K562 (cell line): ENCODE results near the gene DPF1. TPM values are rescaled to one million over a fixed set of nuclear protein-coding genes. Genes with fewer than 3 reads are reported as not detected.

Experiments used
- ATAC-seq: fragments of 200-7000 bp; cut with Tn5 transposase; 3 replicates; pipeline ENCODE4 v1.9.1; 2020; ENCODE audit warnings: moderate library complexity
- BruUV-seq: library from RNA; stranded (reverse); fragments of 400-500 nt; replicated peaks from 2 replicates; lab custom pipeline; 2021; lab: Mats Ljungman, UMichigan
- CTCF ChIA-PET: fragments of 300-600 bp; formaldehyde crosslinking; extraction: SDS; loops from one replicate; lab custom pipeline; 2021; ENCODE audit warnings: low intra/inter-chr PET ratio; lab: Yijun Ruan, JAX
- POLR2A ChIA-PET: fragments of 300-600, 350-650 bp; sonication (Branson Sonifier 250); formaldehyde crosslinking; extraction: SDS; loops from one replicate; lab custom pipeline; 2021; ENCODE audit warnings: antibody characterized with exemption, inconsistent platforms; lab: Yijun Ruan, JAX
- DNase-seq, 4 experiments: peaks; one replicate each; pipeline versions ENCODE4 v3.0.0 to v3.0.0-alpha.2; 2011 to 2018; ENCODE audit warnings: low spot score in 3 of 4, mixed read lengths in 3 of 4; ENCODE audit errors: extremely low read depth in 1 of 4
- FAIRE-seq: peaks from 2 replicates; lab custom pipeline; 2011; peaks lifted over from hg19 to GRCh38; lab: Jason Lieb, UNC
- H2AFZ ChIP-seq: 2 replicates; pipeline ENCODE4 v1.6.0; 2011; ENCODE audit warnings: low read depth, low read length, control low read depth, inconsistent platforms
- H3K27ac ChIP-seq: fragments of 200-600 bp; 3 replicates; pipeline ENCODE4 v1.8.0; 2011; ENCODE audit warnings: low read depth, mild to moderate bottlenecking, control low read depth, inconsistent platforms, low read length, moderate library complexity, mixed read lengths; ENCODE audit errors: extremely low read depth
- H3K27me3 ChIP-seq, 2 experiments: fragments of 300-600 bp in 1 of 2; 2 replicates in 1 of 2; 3 replicates in 1 of 2; pipeline versions ENCODE4 v1.6.0 to v1.8.0; 2011; ENCODE audit warnings: inconsistent platforms in 2 of 2, low read length in 2 of 2, mild to moderate bottlenecking in 1 of 2, mixed read lengths in 1 of 2, moderate library complexity in 1 of 2; ENCODE audit not compliant: control insufficient read depth in 2 of 2, insufficient read depth in 2 of 2
- H3K36me3 ChIP-seq: fragments of 300-600 bp; 3 replicates; pipeline ENCODE4 v1.8.0; 2011; ENCODE audit warnings: mild to moderate bottlenecking, low read length, inconsistent platforms; ENCODE audit not compliant: control insufficient read depth, insufficient read depth
- H3K4me1 ChIP-seq, 2 experiments: fragments of 200-600 bp in 1 of 2; replicated peaks in 1 of 2; 2 replicates in 1 of 2; 3 replicates in 1 of 2; pipeline versions ENCODE4 v1.5.1 to v1.8.0; 2011; ENCODE audit warnings: inconsistent platforms in 2 of 2, low read length in 2 of 2, mild to moderate bottlenecking in 1 of 2, mixed read lengths in 1 of 2, moderate library complexity in 1 of 2; ENCODE audit not compliant: control insufficient read depth in 2 of 2, insufficient read depth in 2 of 2
- H3K4me2 ChIP-seq: 2 replicates; pipeline ENCODE4 v1.6.1; 2011; ENCODE audit warnings: low read length, control low read depth, inconsistent platforms, mixed read lengths; ENCODE audit not compliant: insufficient read depth
- H3K4me3 ChIP-seq: fragments of 200-600 bp; sonication (generic), shearing (Covaris generic); 2 replicates; pipeline ENCODE4 v1.5.1; 2016; ENCODE audit warnings: control low read depth, inconsistent platforms
- H3K79me2 ChIP-seq: fragments of 200-600 bp; 3 replicates; pipeline ENCODE4 v1.8.0; 2011; ENCODE audit warnings: low read length, inconsistent platforms; ENCODE audit not compliant: control insufficient read depth, insufficient read depth
- H3K9ac ChIP-seq, 2 experiments: 2 replicates each; pipeline versions ENCODE4 v1.6.0 to v1.6.1; 2011; ENCODE audit warnings: low read depth in 2 of 2, low read length in 2 of 2, control low read depth in 1 of 2, inconsistent platforms in 1 of 2, mild to moderate bottlenecking in 1 of 2, mixed read lengths in 1 of 2; ENCODE audit not compliant: insufficient read depth in 1 of 2
- H3K9me1 ChIP-seq: one replicate; pipeline ENCODE4 v1.6.0; 2011; ENCODE audit warnings: inconsistent platforms, mild to moderate bottlenecking, low read length, moderate library complexity; ENCODE audit not compliant: control insufficient read depth, insufficient read depth
- H3K9me3 ChIP-seq: replicated peaks from 2 replicates; pipeline ENCODE4 v1.5.1; 2011; ENCODE audit warnings: low read depth, low read length, inconsistent platforms; ENCODE audit not compliant: control insufficient read depth, insufficient read depth
- H4K20me1 ChIP-seq: replicated peaks from 2 replicates; pipeline ENCODE4 v1.6.1; 2011; ENCODE audit warnings: low read length, inconsistent platforms, mixed read lengths; ENCODE audit not compliant: control insufficient read depth, insufficient read depth
- BCOR ChIP-seq: fragments of 450-650 bp; IDR thresholded peaks from 2 replicates; pipeline ENCODE4 v1.6.1; 2016
- HNRNPL ChIP-seq: fragments of 200-400 bp; formaldehyde crosslinking; IDR thresholded peaks from 2 replicates; pipeline ENCODE4 v1.6.1; 2017; ENCODE audit warnings: low read depth, mild to moderate bottlenecking, low read length
- KDM1A ChIP-seq, 2 experiments: fragments of 450-650 bp; IDR thresholded peaks; 2 replicates each; pipeline ENCODE4 v1.6.1; 2016; ENCODE audit warnings: mild to moderate bottlenecking in 2 of 2
- NBN ChIP-seq: fragments of 450-650 bp; IDR thresholded peaks from 2 replicates; pipeline ENCODE4 v1.6.1; 2016; ENCODE audit warnings: low read depth, mild to moderate bottlenecking
- RBM25 ChIP-seq: fragments of 200-400 bp; formaldehyde crosslinking; IDR thresholded peaks from 2 replicates; pipeline ENCODE4 v1.6.1; 2018; ENCODE audit warnings: low read length, low read depth, moderate library complexity; ENCODE audit not compliant: severe bottlenecking
- ZKSCAN3 ChIP-seq: fragments of 250-450 bp; sonication (Bioruptor Pico); IDR thresholded peaks from 2 replicates; pipeline ENCODE4 v1.4.0; 2020
- WGBS: fragments of 100-300 bp; shearing (Covaris generic); methylation state at CpG from one replicate; pipeline ENCODE4 v1.1.6; 2016; ENCODE audit warnings: low coverage, mixed read lengths; ENCODE audit not compliant: insufficient coverage; ENCODE audit errors: missing lambda C conversion rate; 5-methylcytosine and 5-hydroxymethylcytosine counted together
- in situ Hi-C: fragments of 300-500 bp; cut with MboI; formaldehyde crosslinking; loops from 4 replicates; pipeline ENCODE4 v1.15.0; 2018; ENCODE audit warnings: inconsistent platforms, mixed read lengths
- intact Hi-C: fragments of 100-400 bp; cut with micrococcal nuclease; formaldehyde crosslinking; loops from 2 replicates; pipeline ENCODE4 v1.14.2; 2022
- polyA plus RNA-seq, 8 experiments: library from polyadenylated mRNA; depleted of rRNA in 4 of 8; stranded (reverse) in 5 of 8; unstranded in 3 of 8; fragments of >200 nt; fragmentation: Nextera tagmentation in 2 of 8; fragmentation: Illumina TruSeq in 1 of 8; extraction: Ambion mirVana in 2 of 8; extraction: Trizol in 1 of 8; gene quantifications; 2 replicates each; pipeline versions ENCODE4 v1.2.1 to v1.2.3, GENCODE V29; 2011 to 2014; ENCODE audit warnings: inconsistent platforms in 1 of 8, missing spikeins in 1 of 8
- total RNA-seq, 7 experiments: library from RNA; depleted of rRNA in 6 of 7; stranded (reverse); fragments of >200 nt in 6 of 7; fragmentation: Illumina TruSeq in 2 of 7; extraction: Trizol in 2 of 7; gene quantifications; 2 replicates each; pipeline versions ENCODE4 v1.2.1 to v1.2.3, GENCODE V29; 2011 to 2021; ENCODE audit warnings: low replicate concordance in 1 of 7

Gene DPF1
- total and polyA plus RNA-seq, 9 of the 15 experiments (the other 6 are each of a cell fraction or from before 2014, with no cell fraction given) = 0.10 to 5.7 (median 3.1) TPM

DNA sequence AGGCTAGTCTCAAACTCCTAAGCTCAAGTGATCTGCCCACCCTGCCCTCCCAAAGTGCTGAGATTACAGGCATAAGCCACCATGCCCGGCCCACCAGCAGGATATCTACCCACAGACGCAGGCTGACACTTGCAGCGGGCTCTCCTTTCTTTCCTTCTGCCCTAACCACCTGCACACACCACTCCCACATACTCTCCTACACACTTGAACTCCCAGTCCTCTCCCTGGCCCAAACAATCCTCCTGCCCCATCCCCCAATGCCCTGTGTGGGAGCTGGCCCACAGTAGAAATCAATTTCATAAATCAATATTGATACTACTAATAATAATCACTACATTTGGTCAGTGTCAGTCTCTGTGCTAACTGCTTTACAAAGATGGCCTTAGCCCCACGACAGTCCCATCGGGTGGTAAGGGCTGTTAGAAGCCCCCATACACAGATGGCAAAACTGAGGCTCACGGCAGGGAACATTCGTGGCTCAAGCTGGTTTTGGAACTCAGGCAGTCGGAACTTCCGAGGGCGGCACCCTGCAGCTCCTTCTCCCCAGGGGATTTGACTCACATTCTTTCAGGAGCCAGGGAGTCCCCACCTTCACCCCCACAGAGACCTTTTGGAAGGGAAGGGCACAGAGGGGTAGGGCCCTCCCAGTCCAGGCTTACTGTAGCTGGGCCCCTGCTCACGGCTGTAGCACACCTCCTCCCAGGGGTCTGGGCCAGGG is 3.4 kb upstream of the DPF1 start:
- no peak overlapping the region for H2AFZ ChIP-seq
- no peaks in the 10 kb centered on the region; the same call in 2 of the 3 replicates for H3K79me2 ChIP-seq
- no peaks in the 10 kb centered on the region for H3K9me1 ChIP-seq
- intact Hi-C loops = loop anchor here (2.0 to 5.0 kb wide), 2 partner anchors 85 to 325 kb away; no protein-coding TSS in a partner anchor
- ChIA-PET POLR2A (interaction anchor here (0.6 to 0.7 kb wide), 2 partner anchors 13 to 84 kb away, joined by 3 to 4 read pairs; no protein-coding TSS in a partner anchor), CTCF (no interaction called here)
- BruUV-seq = no TSS peak
- H3K27ac ChIP-seq = no peak overlapping the region
- H3K36me3 ChIP-seq = no peaks in the 10 kb centered on the region
- WGBS = 39% methylated on average over 11 of the region's 11 CpGs
- H4K20me1 ChIP-seq = no peaks in the 10 kb centered on the region
- no peak overlapping the region for H3K4me2 ChIP-seq
- peaks cover 7 to 47% of the 10 kb centered on the region in 2 experiments; a peak in 4 of 5 replicates for H3K4me1 ChIP-seq
- no peaks in the 10 kb centered on the region for H3K9me3 ChIP-seq
- TF ChIP-seq RBM25 (peak; percentile 74), ZKSCAN3 (no peak), HNRNPL (no peak), KDM1A (IDR thresholded peaks at IDR 0.05) (peak in 1 of 2 experiments; percentile 46; a peak in 1 of 4 replicates), BCOR (0 out of 2 replicates have a peak, but pooled peaks have one; percentile 49), NBN (no peak)
- TF ChIP-seq, all 486 proteins: peak for 3
- FAIRE-seq (no peak), ATAC-seq (no peak), DNase-seq (no peak)
- Histone ChIP-seq H3K4me3 (no peak overlapping the region), H3K9ac (peak overlapping the region in 1 of 2 experiments; percentile 38; a peak in 1 of 4 replicates), H3K27me3 (peaks cover 2 to 6% of the 10 kb centered on the region in 2 experiments; a peak in 2 of 5 replicates)
- in situ Hi-C loops = loop anchor here (5.0 to 10.0 kb wide), 2 partner anchors 303 to 325 kb away; no protein-coding TSS in a partner anchor
